GM21825 (cell line): Measurements from ENCODE around the gene MARCHF11.

ENCODE experiments used
- ATAC-seq: cut with Tn5 transposase; IDR thresholded peaks from one replicate; pipeline ENCODE4 v1.9.1; 2021; ENCODE audit warnings: mild to moderate bottlenecking, moderate library complexity; ENCODE audit not compliant: unreplicated experiment

MARCHF11 gene, protein sequence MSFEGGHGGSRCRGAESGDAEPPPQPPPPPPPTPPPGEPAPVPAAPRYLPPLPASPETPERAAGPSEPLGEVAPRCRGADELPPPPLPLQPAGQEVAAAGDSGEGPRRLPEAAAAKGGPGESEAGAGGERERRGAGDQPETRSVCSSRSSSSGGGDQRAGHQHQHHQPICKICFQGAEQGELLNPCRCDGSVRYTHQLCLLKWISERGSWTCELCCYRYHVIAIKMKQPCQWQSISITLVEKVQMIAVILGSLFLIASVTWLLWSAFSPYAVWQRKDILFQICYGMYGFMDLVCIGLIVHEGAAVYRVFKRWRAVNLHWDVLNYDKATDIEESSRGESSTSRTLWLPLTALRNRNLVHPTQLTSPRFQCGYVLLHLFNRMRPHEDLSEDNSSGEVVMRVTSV

DNA sequence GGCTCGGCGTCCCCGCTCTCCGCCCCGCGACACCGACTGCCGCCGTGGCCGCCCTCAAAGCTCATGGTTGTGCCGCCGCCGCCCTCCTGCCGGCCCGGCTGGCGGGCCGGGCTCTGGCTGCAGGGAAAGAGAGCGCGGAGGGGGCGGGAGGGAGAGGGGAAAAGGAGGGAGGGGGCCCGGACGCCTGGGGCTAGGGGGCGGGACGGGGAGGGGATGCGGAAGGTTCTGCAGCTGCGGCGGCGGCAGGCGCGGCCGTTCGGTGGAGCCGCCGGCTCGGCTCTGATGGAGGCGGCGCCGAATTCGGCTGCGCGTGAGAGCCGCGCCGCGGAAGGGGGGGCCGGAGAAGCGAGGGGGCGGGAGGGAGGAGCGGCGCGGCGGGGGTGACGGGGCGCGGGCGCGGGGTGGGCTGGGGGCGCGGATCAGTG lies at the start of gene MARCHF11:
Gene MARCHF11, minus strand, starts transcription at position 281 of the 425 bp plus-strand sequence. Its CDS starts 216 bp downstream, at position 65.
- no peak for ATAC-seq

DNA sequence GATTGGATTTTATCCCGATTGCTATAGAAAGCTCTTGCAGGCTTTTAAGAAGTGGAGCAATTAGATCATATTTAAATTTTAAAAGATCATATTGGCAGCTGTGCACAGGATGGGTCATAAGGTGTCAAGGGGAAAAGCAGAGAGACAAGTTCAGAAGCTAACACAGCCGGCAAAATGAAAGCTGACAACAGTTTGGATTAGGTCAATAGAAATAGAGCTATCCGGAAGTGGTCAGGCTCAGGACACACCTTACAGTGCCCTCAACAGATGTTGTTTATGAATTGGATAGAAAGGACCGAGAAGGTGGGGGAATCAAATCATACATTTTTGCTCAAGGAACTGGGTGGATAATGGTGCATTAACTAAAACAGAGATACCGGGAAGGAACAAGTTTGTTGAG lies 46.3 kb upstream of the MARCHF11 start:
- ATAC-seq, result no peak

DNA sequence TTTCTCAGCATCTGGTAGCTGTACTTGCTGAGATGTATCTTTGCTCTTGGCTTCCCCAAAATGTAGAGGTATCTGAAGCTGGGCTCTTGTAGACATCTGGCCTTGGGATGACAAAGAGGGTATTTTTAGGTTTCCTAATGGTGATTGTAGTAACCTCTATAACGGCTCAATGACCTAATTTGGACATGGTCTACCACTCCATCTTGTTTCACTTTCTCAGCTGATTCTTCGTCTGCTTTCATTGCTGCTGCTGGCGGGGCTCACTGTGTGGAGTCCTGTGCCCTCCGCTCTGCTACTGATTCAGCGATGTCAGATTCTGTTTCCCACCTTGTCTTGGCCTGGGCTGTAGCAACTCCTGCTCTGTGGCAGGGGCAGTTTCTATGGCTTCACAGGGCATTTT lies 12.7 kb upstream of the MARCHF11 start:
- ATAC-seq, result no peak

DNA sequence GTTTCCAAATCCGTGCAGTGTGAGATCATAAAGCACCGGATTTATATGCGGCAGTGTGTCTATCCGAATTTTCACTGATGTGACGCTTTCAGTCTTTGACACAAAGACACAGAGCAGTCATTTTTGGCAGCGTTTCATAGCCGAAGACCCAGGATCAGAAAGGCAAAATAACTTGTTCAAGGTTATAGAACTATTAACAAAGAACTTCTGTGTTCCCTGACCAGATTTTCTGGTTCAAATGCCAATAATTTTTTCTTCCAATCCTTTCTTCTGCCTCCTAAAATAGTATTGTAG lies 1.1 kb upstream of the MARCHF11 start:
- no peak for ATAC-seq

DNA sequence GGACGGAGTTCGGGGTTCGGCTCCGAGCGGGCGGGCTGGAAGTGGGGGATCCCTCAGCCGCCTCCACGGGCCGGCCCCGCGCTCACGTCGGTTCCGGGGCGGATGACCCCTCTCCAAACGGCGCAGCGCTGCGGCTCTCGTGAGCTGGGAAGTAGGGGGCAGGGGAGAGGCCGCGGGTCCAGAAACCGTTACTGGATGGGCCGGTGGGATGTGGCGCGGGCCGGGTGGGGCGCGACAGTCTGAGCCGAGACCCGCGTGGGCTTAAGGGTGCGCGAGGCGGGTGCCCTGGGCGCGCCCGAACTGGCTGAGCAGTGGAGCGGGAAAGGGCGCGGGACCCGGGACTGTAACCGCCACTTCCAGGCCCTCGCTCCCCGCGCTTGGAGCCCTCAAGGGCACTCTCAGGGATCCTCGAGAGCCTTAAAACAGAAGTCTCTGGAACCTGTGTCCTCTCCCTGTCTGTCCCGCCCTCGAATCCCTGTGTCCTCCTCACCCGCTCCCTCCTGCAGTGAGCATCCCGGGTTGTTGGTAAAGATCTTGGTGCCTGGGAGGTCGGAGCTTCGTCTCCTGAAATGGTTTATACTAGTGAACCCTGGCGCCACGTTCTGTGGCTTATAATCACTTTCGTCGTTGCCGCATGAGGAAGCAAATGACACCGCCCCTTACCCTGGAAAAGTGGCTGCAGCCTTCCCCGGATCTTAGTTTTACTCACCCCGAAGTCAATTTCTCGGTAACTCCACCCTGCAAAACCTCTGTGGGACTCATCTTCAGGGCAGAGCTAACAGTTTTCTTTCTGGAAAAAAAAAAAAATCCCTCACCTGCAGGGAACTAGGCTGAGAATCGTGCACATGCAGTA lies 571 bp upstream of the MARCHF11 start:
- no peak for ATAC-seq

DNA sequence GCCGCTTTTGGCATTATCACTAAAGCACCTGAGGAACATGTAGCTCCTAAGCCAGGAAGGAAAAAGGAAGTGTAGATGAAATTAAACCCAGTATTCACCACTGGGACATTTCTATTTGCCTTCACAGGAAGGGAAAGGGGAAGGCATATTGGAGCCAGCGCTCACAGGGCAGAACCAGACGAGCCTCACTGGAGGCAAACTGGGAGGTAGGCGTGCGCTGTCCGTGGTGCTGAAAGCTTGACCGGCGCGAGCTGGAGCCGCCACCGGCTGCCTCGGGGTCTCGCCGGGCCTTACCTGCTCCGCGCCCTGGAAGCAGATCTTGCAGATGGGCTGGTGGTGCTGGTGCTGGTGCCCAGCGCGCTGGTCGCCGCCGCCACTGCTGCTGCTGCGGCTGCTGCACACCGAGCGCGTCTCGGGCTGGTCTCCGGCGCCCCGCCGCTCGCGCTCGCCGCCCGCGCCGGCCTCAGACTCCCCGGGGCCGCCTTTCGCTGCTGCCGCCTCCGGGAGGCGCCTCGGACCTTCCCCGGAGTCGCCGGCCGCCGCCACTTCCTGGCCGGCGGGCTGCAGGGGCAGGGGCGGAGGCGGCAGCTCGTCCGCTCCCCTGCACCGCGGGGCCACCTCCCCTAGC lies 732 bp downstream of the MARCHF11 start:
- ATAC-seq, result no peak

DNA sequence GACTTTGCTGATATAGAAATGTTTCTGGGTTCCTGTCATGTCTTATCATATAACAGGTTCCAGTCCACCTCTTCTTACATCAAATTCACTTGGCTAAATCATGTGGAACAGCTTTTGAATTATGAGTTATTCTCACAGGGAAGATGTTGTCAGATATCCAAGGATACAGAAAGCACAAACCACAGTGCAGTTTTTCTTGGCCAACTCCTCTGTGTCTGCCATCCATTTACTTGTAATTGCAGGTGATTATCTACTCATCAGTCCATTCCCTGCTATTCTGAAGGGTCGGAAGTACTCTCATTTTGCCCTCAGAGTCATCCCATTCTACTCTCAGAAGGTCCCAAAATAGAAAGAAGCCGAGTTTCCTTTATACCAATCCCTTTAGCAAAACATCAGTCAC lies 10.0 kb downstream of the MARCHF11 start:
- no peak for ATAC-seq

DNA sequence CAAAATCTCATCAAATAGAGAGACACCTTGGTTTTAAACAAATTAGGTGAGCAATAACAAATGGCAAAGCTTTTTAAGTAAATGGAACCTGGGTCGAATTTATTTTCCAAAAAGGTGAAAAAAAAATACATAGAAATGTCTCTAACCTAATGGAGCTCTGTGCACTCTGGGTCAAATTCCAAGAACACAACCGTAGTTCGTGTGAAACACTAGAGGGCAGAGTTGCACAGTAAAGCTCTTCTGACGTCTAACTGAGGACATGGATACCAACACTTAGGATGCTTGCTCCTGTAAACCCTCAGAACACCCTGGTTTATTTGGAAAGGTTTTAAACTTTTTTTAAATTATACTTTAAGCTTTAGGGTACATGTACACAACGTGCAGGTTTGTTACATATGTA lies 18.9 kb downstream of the MARCHF11 start:
- ATAC-seq, result peak; percentile 89

DNA sequence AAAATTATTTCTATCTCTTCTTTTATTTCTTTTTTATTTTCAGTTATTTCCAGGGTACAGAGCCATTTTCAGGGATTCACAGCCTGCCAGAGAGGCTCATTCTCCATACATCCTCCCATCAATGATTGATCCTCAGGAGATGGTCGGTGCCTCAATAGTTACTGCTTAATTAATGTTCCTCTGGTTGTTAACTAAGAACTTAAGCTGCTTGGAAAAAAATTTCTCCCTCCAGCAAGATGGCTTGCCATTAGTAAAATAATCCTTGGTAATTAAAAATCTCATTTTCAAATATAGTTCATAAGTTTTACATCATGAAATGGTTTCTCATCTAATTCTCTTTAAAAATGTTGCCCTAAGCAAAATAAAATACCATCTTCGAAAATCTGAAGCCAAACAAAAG lies 20.0 kb downstream of the MARCHF11 start:
- no peak for ATAC-seq

DNA sequence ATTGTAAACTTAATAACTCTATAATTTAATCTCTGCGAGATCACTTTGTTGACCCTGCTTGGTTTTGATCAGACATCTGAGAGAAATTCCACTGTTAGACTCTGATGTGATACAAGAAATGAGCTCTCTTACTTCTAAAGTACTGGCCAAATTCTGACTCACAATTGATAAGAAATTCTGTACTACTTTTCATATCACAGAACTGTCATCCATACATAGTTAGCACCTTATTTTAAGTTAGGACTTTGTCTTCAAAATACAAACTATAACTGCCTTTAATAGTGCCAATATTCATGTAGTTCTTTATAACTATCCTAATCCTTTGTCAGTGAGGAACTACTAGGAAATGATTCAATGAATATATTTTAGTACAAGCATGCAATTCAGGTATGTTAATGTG lies 23.4 kb downstream of the MARCHF11 start:
- no peak for ATAC-seq

DNA sequence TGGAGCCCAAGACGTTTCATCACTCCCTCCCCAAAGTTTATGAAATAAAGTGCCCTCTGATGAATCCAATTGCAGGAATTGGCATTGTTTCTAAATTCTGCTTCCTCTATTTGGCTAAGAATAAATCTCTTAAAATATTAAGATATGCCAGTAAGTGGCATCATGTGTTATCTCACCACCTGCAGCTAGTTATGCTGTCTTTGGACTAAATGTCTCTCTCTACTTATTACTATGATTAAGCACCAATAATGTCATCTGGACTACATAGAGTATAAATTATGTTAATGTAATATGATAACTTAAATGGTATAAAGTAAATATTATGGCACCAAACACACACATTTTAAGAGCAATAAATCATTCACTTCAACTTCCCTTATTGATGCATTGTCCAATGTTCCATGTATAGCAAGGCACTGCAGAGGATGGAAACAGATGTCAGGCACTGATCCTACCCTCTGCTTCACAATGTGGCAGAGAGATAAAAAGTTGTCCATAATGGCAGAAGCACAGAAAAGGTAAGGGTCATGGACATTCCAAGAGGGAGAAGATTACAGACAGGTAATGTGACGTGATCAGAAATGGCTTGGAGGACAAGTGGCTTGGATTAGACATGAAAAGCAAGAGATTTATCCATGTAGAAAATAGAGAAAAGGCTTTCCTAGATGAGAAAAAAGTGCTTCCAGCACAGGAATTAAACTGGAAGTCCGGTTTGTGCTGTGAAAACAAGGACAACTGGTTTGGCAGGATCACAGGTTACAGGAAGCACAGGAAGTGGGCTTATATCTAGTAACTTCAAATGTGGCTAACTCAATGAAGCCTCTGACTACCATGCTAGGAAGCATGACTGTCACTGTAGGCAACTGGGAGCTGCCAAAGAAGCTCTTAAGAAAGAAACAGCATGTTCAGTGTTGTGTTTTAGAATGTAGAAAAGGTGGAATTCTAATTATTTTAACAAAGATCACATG lies 26.7 kb downstream of the MARCHF11 start:
- no peak for ATAC-seq

DNA sequence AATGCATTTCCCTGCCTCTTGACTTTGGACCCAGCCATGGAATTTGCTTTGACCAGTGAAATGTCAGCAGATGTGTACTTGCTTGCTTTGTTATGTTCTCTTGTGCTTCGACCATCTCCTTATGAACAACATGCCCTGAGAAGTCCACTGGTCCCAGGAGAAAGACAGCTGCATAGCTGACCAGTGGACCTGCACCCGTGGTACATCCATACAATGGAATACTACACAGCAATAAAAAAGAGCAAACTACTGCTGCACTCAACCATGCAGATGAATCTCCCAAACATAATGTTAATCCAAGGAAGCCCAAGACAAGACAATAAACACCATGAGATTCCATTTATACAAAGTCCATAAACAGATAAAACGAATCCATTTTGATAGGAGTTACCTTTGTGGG lies 30.0 kb downstream of the MARCHF11 start:
- no peak for ATAC-seq

DNA sequence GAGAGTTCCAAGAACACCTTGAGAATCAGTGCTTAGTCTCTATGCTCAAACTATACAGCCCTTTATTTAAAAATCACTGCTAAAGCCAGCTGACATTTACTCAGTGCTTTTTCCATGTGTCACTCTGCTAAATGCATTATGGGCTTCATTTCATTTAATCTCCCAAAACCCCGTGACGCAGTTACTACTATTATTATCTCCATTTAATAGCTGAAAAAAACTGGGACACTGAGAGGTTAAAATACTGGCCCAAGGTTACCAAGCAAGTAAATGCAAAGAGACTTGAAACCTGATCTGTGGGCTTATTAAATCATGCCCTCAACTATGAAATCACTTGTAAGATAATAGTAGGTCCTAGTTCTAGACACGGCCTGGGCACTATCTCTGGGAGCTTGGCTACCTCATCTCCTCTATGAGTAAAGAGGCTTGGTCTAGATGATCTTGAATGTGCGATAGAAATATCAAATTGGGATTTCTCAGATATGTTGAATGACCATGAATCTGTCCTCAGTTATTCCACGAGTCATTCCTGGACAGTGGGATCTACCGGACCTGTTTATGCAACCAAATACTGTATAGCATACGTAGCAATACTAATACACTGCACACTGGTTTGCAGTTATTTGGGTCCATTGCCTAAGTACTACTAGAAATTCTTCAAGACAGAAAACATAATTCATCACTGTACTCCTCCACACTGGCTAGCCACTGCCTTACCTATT lies 32.3 kb downstream of the MARCHF11 start:
- ATAC-seq, result no peak

DNA sequence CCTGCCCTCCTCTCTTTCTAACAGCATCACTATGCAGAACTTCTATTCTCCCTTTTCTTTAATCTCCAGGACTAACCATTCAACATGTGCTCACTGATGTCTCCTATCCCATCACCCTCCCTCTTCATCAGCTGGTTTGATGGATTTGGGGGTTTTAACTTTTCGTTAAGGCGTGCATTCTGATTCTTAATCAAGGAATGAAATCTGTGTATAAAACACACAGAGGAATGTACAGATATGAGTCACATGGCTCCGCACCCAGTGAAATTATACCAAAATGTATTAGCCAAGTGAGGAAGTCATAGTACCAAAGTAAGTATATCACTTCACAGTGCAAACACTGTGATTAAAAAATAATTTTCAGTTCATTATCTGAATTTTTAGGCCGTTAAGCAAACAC lies 35.2 kb downstream of the MARCHF11 start:
- no peak for ATAC-seq

DNA sequence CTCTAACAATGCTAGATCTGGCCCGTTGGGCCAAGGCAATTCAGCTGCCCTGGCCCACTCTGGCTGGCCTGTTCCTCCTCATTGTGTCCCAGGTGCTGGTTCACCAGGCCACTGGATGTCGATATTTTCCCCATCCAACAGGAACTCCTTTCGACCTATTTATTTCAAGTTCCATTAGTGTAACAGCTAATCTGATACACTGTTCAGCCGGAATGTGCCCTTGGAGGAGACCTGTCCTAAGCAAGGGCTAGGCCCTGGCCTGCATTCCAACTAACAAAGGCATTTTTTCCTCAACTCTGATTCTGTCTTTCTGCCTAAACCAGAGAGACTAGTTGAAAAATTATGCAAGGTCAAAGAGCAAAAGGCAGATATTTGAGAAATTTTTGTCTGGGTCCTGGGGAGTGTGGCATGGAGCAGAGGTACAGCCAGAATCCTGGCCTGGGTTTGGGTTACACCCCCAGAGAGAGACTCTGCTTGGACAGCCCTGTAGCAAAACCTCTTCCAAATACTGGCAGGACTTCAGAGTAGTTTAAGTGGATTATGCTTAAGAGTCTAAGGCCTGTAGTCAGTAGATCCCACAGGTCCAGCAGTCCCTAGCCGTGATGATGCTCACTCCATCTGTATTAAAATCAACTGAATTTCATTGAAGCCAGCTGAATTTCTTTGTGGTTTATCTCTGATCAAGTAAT lies 36.1 kb downstream of the MARCHF11 start:
- no peak for ATAC-seq

DNA sequence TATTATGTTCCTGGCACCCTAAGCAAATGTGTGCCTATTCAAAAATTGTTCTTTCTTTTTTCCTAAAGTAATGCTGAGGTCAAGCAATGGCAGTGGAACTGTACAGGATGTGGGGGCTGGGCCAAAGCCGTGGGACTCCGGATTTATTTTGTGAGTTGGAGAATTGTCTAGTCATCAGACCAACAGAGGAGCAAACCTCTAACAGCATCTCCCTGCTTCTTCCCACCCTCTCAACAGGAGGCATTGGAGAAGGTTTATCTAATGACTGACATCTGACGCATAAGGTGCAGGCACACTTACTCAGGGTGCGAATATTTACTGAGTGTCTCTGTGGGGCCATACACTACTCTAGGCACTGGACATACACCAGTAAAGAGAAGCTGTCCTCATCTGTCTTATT lies 38.6 kb downstream of the MARCHF11 start:
- ATAC-seq, result no peak

DNA sequence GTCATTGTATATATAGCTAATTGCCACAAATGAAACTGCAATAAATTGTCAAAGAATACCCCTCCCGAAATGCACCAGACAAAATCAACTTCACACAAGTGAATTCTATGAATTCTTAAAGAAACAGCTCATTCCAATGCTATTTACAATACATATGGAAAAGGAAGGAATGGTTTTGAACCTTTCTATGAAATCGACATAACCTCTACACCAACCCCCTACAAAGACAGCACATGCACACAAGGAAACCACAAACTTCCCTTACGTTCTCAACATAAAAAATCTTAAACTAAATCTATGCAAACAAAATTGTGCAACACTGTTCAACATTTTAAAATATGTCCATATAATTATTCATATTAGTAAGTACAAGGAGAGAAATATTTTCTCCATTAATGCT lies 39.2 kb downstream of the MARCHF11 start:
- no peak for ATAC-seq

DNA sequence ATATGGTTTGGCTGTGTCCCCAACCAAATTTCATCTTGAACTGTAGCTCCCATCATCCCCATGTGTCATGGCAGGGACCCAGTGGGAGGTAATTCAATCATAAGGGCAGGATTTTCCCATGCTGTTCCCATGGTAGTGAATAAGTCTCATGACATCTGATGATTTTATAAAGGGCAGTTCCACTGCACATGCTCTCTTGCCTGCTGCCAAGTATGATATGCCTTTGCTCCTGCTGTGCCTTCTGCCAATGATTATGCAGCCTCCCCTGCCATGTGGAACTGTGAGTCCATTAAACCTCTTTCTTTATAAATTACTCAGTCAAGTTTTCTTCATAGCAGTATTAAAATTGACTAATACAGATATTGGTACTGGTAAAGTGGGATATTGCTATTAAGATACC lies 42.4 kb downstream of the MARCHF11 start:
- no peak for ATAC-seq

DNA sequence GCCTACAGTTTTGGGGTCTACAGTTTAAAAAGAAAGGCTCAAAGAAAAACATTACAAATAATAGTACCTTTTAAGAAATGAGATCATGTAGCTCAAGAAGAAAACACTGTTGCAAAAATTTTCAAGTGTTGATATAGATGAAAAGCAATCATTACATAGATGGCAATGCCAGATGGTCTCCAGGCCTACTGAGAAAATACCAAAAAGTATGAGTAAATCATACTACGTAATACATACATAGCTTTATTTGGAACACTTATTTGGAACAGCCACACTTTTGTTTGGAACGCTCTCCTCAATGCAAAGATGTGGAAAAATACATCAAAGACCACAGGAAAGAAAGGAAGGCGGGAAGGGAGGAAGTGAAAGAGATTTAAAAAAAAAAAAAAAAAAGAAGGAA lies 44.1 kb downstream of the MARCHF11 start:
- ATAC-seq, result no peak
